ENCODE results near the gene ARID1B.

DNA sequence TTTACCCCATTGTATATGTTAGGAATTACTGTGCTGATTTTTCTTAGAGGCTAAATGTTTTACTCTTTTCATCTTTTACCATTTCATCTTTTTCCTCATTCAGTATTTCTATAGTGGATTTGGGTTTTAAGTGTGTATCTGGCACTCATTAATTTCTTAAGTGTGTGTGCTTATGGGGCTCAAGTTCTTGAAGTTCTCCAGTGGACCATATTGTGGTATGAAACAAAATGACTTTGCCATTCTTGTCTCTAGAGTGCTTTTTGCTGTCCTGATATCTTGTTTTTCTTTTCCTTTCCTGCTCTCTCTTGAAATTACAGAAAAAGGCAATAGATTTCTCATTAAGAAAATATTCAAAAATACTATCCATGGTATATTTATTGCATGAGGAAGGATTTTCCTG, 123.1 kb downstream of the ARID1B start:
- TF ChIP-seq, protein P1, sequence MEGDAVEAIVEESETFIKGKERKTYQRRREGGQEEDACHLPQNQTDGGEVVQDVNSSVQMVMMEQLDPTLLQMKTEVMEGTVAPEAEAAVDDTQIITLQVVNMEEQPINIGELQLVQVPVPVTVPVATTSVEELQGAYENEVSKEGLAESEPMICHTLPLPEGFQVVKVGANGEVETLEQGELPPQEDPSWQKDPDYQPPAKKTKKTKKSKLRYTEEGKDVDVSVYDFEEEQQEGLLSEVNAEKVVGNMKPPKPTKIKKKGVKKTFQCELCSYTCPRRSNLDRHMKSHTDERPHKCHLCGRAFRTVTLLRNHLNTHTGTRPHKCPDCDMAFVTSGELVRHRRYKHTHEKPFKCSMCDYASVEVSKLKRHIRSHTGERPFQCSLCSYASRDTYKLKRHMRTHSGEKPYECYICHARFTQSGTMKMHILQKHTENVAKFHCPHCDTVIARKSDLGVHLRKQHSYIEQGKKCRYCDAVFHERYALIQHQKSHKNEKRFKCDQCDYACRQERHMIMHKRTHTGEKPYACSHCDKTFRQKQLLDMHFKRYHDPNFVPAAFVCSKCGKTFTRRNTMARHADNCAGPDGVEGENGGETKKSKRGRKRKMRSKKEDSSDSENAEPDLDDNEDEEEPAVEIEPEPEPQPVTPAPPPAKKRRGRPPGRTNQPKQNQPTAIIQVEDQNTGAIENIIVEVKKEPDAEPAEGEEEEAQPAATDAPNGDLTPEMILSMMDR (IDR thresholded peaks at IDR 0.05): no peak
- TF ChIP-seq POLR2A (IDR thresholded peaks at IDR 0.05): no peak

Data from adrenal gland (tissue), 5 donors.